ENCODE data around the gene DHRS3. TPM values are rescaled to one million over a fixed set of nuclear protein-coding genes. Genes with fewer than 3 reads are reported as not detected.

Gene DHRS3
- total RNA-seq, 2 donors from 2014 or later: 60.4 to 65.3 TPM

- H3K4me3 Mint-ChIP-seq: peak overlapping the region; percentile 92 to 96
- no peaks in the 10 kb centered on the region for H3K9me3 Mint-ChIP-seq
- peaks cover 52% of the 10 kb centered on the region for H3K4me1 Mint-ChIP-seq (ENCODE audit: low read depth)
- ATAC-seq (replicated peaks in 1 of 2): peak; percentile 39 to 55
- peak; percentile 62 to 76 for DNase-seq
- peaks cover 3% of the 10 kb centered on the region in 2 donors for H3K36me3 Mint-ChIP-seq (ENCODE audit: insufficient read depth in 2 of 2)
- no peaks in the 10 kb centered on the region for H3K27me3 Mint-ChIP-seq (ENCODE audit: low read depth)
- H3K27ac Mint-ChIP-seq: peak overlapping the region; percentile 98
Measured at GRCh38 chr1:12618965-12619791, 1.2 kb upstream of the DHRS3 start.

- ATAC-seq (replicated peaks in 1 of 2): peak in 1 of 2 donors; percentile 10
- Mint-ChIP-seq H3K4me1 (ENCODE audit: low read depth) (peaks cover 57% of the 10 kb centered on the region), H3K27ac (peak overlapping the region; percentile 98), H3K4me3 (peak overlapping the region; percentile 92 to 96), H3K9me3 (no peaks in the 10 kb centered on the region), H3K36me3 (ENCODE audit: insufficient read depth in 2 of 2) (peaks cover 3% of the 10 kb centered on the region in 2 donors), H3K27me3 (ENCODE audit: low read depth) (no peaks in the 10 kb centered on the region)
- DNase-seq: no peak
Measured at GRCh38 chr1:12618661-12618964, 603 bp upstream of the DHRS3 start.

- peaks cover 3 to 8% of the 10 kb centered on the region in 2 donors for H3K36me3 Mint-ChIP-seq (ENCODE audit: insufficient read depth in 2 of 2)
- H3K4me1 Mint-ChIP-seq (ENCODE audit: low read depth): peaks cover 68% of the 10 kb centered on the region
- H3K27me3 Mint-ChIP-seq (ENCODE audit: low read depth): no peaks in the 10 kb centered on the region
- H3K27ac Mint-ChIP-seq: peak overlapping the region; percentile 98
- DNase-seq (peak; percentile 30 to 37), ATAC-seq (replicated peaks in 1 of 2) (no peak)
- H3K9me3 Mint-ChIP-seq: no peaks in the 10 kb centered on the region
- peak overlapping the region; percentile 92 to 96 for H3K4me3 Mint-ChIP-seq
Measured at GRCh38 chr1:12617511-12617900, 504 bp downstream of the DHRS3 start.

GRCh38 chr1:12616709-12617373, 1.2 kb downstream of the DHRS3 start:
- H3K36me3 Mint-ChIP-seq (ENCODE audit: insufficient read depth in 2 of 2): peaks cover 3 to 12% of the 10 kb centered on the region in 2 donors
- no peak for ATAC-seq (replicated peaks in 1 of 2)

GRCh38 chr1:12615865-12616708, 1.9 kb downstream of the DHRS3 start:
- ATAC-seq (replicated peaks in 1 of 2) (no peak), DNase-seq (peak in 1 of 2 donors; percentile 25)
- Mint-ChIP-seq H3K36me3 (ENCODE audit: insufficient read depth in 2 of 2) (peaks cover 3 to 12% of the 10 kb centered on the region in 2 donors), H3K27ac (peak overlapping the region; percentile 85), H3K27me3 (ENCODE audit: low read depth) (no peaks in the 10 kb centered on the region), H3K9me3 (no peaks in the 10 kb centered on the region), H3K4me3 (peak overlapping the region; percentile 92 to 96), H3K4me1 (ENCODE audit: low read depth) (peaks cover 77% of the 10 kb centered on the region)

More at GRCh38 chr1:12616709-12617373, 1.2 kb downstream of the DHRS3 start:
- Mint-ChIP-seq H3K4me1 (ENCODE audit: low read depth) (peaks cover 73% of the 10 kb centered on the region), H3K4me3 (peak overlapping the region; percentile 92 to 96), H3K9me3 (no peaks in the 10 kb centered on the region), H3K27ac (peak overlapping the region; percentile 98), H3K27me3 (ENCODE audit: low read depth) (no peaks in the 10 kb centered on the region)
- peak; percentile 47 to 56 for DNase-seq

- Mint-ChIP-seq H3K9me3 (no peaks in the 10 kb centered on the region), H3K4me3 (peak overlapping the region; percentile 92 to 96), H3K27ac (peak overlapping the region; percentile 49), H3K36me3 (ENCODE audit: insufficient read depth in 2 of 2) (peaks cover 3 to 18% of the 10 kb centered on the region in 2 donors), H3K4me1 (ENCODE audit: low read depth) (peaks cover 76% of the 10 kb centered on the region), H3K27me3 (ENCODE audit: low read depth) (no peaks in the 10 kb centered on the region)
- ATAC-seq (replicated peaks in 1 of 2) (no peak), DNase-seq (no peak)
Measured at GRCh38 chr1:12615159-12615864, 2.7 kb downstream of the DHRS3 start.

- peaks cover 75% of the 10 kb centered on the region for H3K4me1 Mint-ChIP-seq (ENCODE audit: low read depth)
- DNase-seq (no peak), ATAC-seq (replicated peaks in 1 of 2) (no peak)
- peak overlapping the region; percentile 49 for H3K27ac Mint-ChIP-seq
- H3K36me3 Mint-ChIP-seq (ENCODE audit: insufficient read depth in 2 of 2): peaks cover 3 to 20% of the 10 kb centered on the region in 2 donors
- no peaks in the 10 kb centered on the region for H3K9me3 Mint-ChIP-seq
- peak overlapping the region; percentile 92 to 96 for H3K4me3 Mint-ChIP-seq
- H3K27me3 Mint-ChIP-seq (ENCODE audit: low read depth): no peaks in the 10 kb centered on the region
Measured at GRCh38 chr1:12614402-12615158, 3.4 kb downstream of the DHRS3 start.

- no peak overlapping the region for H3K4me3 Mint-ChIP-seq
- H3K27me3 Mint-ChIP-seq (ENCODE audit: low read depth): no peaks in the 10 kb centered on the region
- ATAC-seq (replicated peaks in 1 of 2): no peak
- peaks cover 5 to 21% of the 10 kb centered on the region in 2 donors for H3K36me3 Mint-ChIP-seq (ENCODE audit: insufficient read depth in 2 of 2)
- H3K27ac Mint-ChIP-seq: no peak overlapping the region
- no peaks in the 10 kb centered on the region for H3K9me3 Mint-ChIP-seq
- H3K4me1 Mint-ChIP-seq (ENCODE audit: low read depth): peaks cover 73% of the 10 kb centered on the region
- DNase-seq: no peak
Measured at GRCh38 chr1:12613180-12613579, 4.8 kb downstream of the DHRS3 start.

GRCh38 chr1:12610941-12611340, 7.1 kb downstream of the DHRS3 start:
- Mint-ChIP-seq H3K4me1 (ENCODE audit: low read depth) (peaks cover 66% of the 10 kb centered on the region), H3K27me3 (ENCODE audit: low read depth) (no peaks in the 10 kb centered on the region), H3K27ac (no peak overlapping the region), H3K4me3 (peak overlapping the region in 1 of 2 donors; percentile 5), H3K36me3 (ENCODE audit: insufficient read depth in 2 of 2) (peaks cover 14 to 35% of the 10 kb centered on the region in 2 donors), H3K9me3 (peaks cover 0 to 6% of the 10 kb centered on the region in 2 donors)
- ATAC-seq (replicated peaks in 1 of 2) (no peak), DNase-seq (no peak)

GRCh38 chr1:12610305-12610935, 7.6 kb downstream of the DHRS3 start:
- Mint-ChIP-seq H3K27ac (no peak overlapping the region), H3K4me3 (peak overlapping the region in 1 of 2 donors; percentile 5), H3K4me1 (ENCODE audit: low read depth) (peaks cover 62% of the 10 kb centered on the region)

GRCh38 chr1:12609469-12610003, 8.5 kb downstream of the DHRS3 start:
- Mint-ChIP-seq H3K4me1 (ENCODE audit: low read depth) (peaks cover 62% of the 10 kb centered on the region), H3K9me3 (peaks cover 0 to 6% of the 10 kb centered on the region in 2 donors), H3K27ac (no peak overlapping the region), H3K36me3 (ENCODE audit: insufficient read depth in 2 of 2) (peaks cover 14 to 35% of the 10 kb centered on the region in 2 donors), H3K27me3 (ENCODE audit: low read depth) (no peaks in the 10 kb centered on the region), H3K4me3 (no peak overlapping the region)
- no peak for DNase-seq
- ATAC-seq (replicated peaks in 1 of 2): no peak

More at GRCh38 chr1:12610305-12610935, 7.6 kb downstream of the DHRS3 start:
- no peak for ATAC-seq (replicated peaks in 1 of 2)
- no peak for DNase-seq
- H3K36me3 Mint-ChIP-seq (ENCODE audit: insufficient read depth in 2 of 2): peaks cover 14 to 35% of the 10 kb centered on the region in 2 donors
- peaks cover 0 to 6% of the 10 kb centered on the region in 2 donors for H3K9me3 Mint-ChIP-seq
- H3K27me3 Mint-ChIP-seq (ENCODE audit: low read depth): no peaks in the 10 kb centered on the region
